SU-DHL-6 (cell line): ENCODE results near the gene TRIM17.

Experiments
- CTCF ChIP-seq: fragments of 200-600 bp; sonication (generic); IDR thresholded peaks from one replicate; pipeline ENCODE4 v1.5.1; 2017; ENCODE audit warnings: antibody characterized with exemption, mild to moderate bottlenecking, low read length, moderate library complexity; ENCODE audit not compliant: insufficient read depth, poor library complexity, severe bottlenecking
- EZH2phosphoT487 ChIP-seq: fragments of 200-600 bp; sonication (generic), shearing (Covaris generic); conservative IDR thresholded peaks from 2 replicates; pipeline ENCODE4 v1.6.1; 2018; ENCODE audit warnings: mild to moderate bottlenecking, antibody characterized with exemption, low read length, moderate library complexity, mixed read lengths

GRCh38 chr1:228405979-228406228 lies 10.8 kb downstream of the TRIM17 start:
- TF ChIP-seq CTCF (no peak), EZH2phosphoT487 (no peak)
